ENCODE measurements around the gene ABHD2. TPM values are rescaled to one million over a fixed set of nuclear protein-coding genes. Genes with fewer than 3 reads are reported as not detected.

Gene ABHD2
- total RNA-seq, result 10 to 100 TPM; 37.8 to 81.5 (median 58.3) TPM

DNA sequence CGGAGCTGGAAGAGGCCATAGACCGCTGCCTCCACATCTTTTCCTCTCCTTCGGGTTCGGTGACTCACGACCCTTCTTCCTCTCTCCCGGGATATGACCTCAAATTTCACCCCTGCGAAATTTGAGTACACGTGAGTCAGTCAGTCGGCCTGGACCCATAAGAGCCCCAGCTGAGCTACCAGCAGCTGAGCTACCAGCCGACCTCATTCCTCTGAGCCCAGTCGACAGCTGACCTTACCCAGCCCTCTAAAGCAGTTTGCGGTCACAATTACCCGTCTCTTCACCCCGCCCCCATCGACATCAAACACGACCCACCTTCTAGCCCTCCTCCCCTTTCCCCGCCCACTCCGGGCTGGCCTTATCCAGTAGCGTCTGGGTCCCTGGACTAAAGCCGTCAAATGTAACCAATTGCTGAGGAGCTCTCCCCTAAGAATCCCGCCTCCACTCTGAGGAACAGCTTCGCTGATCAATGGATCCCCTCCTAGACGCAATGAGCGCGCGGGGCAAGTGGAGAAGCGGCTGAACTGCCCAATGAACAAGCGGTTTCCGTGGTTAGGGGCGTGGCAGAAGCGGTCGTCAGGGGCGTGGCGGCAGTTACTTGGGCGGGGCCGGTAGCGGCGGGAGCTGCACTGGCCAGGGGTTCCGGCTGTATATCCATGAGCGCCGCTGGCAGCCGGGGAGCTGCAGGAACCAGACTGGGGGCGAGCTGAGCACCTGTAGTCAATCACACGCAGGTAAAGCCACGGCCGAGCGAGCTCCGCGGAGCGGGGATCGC is at the start of gene ABHD2:
TSS of gene ABHD2 (plus strand) at position 627 of the 775 bp plus-strand sequence. CDS start 27,872 bp downstream, outside the sequence.
- no peaks in the 10 kb centered on the region for H3K27me3 ChIP-seq
- peak within 1 kb of the TSS; percentile 89 to 95 (median 92) for H3K27ac ChIP-seq
- in situ Hi-C loops (cut with MboI; ENCODE audit: low pct_ligation_motif_present in 1 of 4, low pct_unique_long_range_greater_than_20kb in 1 of 4, low sequenced_read_pairs in 3 of 4) (no loop called here), intact Hi-C loops (cut with DNase I; ENCODE audit: low total_unique reads) (no loop called here)
- peak; percentile 99 for DNase-seq
- WGBS, 2 donors (ENCODE audit: low coverage in 1 of 2), result 1% methylated on average over 40 of the region's 51 CpGs; no CpG with 5 or more reads in 1 of the 2 donors
- H3K4me1 ChIP-seq, result peaks cover 7 to 50% (median 20%) of the 10 kb centered on the region in 4 donors
- peak within 1 kb of the TSS; percentile 63 to 87 (median 84) for H3K4me3 ChIP-seq
- peak in 1 of 5 experiments; percentile 17 for TF ChIP-seq CTCF (IDR thresholded peaks at IDR 0.05)
- peak; percentile 91 for TF ChIP-seq POLR2A (IDR thresholded peaks at IDR 0.05)
- peak; percentile 86 to 94 (median 93) for TF ChIP-seq POLR2AphosphoS5 (IDR thresholded peaks at IDR 0.05)
- TF ChIP-seq EP300 (IDR thresholded peaks at IDR 0.05; ENCODE audit: low read depth), result no peak
- no peaks in the 10 kb centered on the region for H3K36me3 ChIP-seq
- no peaks in the 10 kb centered on the region for H3K9me3 ChIP-seq

GRCh38 chr15:89039142-89039541 is 49.1 kb upstream of the ABHD2 start:
- intact Hi-C loops (cut with DNase I; ENCODE audit: low total_unique reads) (no loop called here), in situ Hi-C loops (cut with MboI; ENCODE audit: low pct_ligation_motif_present in 1 of 4, low pct_unique_long_range_greater_than_20kb in 1 of 4, low sequenced_read_pairs in 3 of 4) (no loop called here)
- Histone ChIP-seq H3K27ac (no peak overlapping the region), H3K27me3 (peaks cover 6% of the 10 kb centered on the region), H3K4me3 (no peak overlapping the region), H3K36me3 (no peaks in the 10 kb centered on the region), H3K9me3 (no peaks in the 10 kb centered on the region), H3K4me1 (no peaks in the 10 kb centered on the region)
- DNase-seq, result no peak
- WGBS, 2 donors (ENCODE audit: low coverage in 1 of 2), result 53 to 65% methylated on average over 4 to 5 of the region's 5 CpGs
- TF ChIP-seq POLR2AphosphoS5 (IDR thresholded peaks at IDR 0.05) (no peak), CTCF (IDR thresholded peaks at IDR 0.05) (no peak), EP300 (IDR thresholded peaks at IDR 0.05; ENCODE audit: low read depth) (no peak), POLR2A (IDR thresholded peaks at IDR 0.05) (no peak)

GRCh38 chr15:89041507-89041906 is 46.7 kb upstream of the ABHD2 start:
- Histone ChIP-seq H3K27me3 (peaks cover 6% of the 10 kb centered on the region), H3K9me3 (no peaks in the 10 kb centered on the region), H3K4me1 (no peaks in the 10 kb centered on the region), H3K27ac (no peak overlapping the region), H3K4me3 (no peak overlapping the region), H3K36me3 (no peaks in the 10 kb centered on the region)
- intact Hi-C loops (cut with DNase I; ENCODE audit: low total_unique reads), result no loop called here
- DNase-seq, result no peak
- TF ChIP-seq POLR2AphosphoS5 (IDR thresholded peaks at IDR 0.05) (no peak), CTCF (IDR thresholded peaks at IDR 0.05) (no peak), EP300 (IDR thresholded peaks at IDR 0.05; ENCODE audit: low read depth) (no peak), POLR2A (IDR thresholded peaks at IDR 0.05) (no peak)
- in situ Hi-C loops (cut with MboI; ENCODE audit: low pct_ligation_motif_present in 1 of 4, low pct_unique_long_range_greater_than_20kb in 1 of 4, low sequenced_read_pairs in 3 of 4), result no loop called here
- WGBS, 2 donors (ENCODE audit: low coverage in 1 of 2), result 84% methylated on average over 5 of the region's 5 CpGs; no CpG with 5 or more reads in 1 of the 2 donors

DNA sequence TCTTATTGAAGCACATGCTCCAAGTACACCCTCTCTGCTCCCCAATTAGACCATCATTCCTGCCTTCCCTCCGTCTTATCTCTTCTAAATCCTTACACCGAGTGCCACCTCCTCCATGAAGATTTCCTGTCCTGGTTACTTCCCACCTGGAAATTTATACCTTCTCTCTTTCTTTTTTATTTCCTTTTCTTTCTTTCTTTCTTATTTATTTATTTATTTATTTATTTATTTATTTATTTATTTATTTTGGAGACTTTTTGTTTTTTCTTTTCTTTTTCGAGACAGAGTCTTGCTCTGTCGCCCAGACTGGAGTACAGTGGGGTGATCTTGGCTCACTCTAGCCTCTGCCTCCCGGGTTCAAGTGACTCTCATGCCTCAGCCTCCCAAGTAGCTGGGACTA is 45.9 kb upstream of the ABHD2 start:
- DNase-seq, result no peak
- no peak overlapping the region for H3K27ac ChIP-seq
- H3K36me3 ChIP-seq, result no peaks in the 10 kb centered on the region
- H3K27me3 ChIP-seq, result no peaks in the 10 kb centered on the region
- in situ Hi-C loops (cut with MboI; ENCODE audit: low pct_ligation_motif_present in 1 of 4, low pct_unique_long_range_greater_than_20kb in 1 of 4, low sequenced_read_pairs in 3 of 4) (no loop called here), intact Hi-C loops (cut with DNase I; ENCODE audit: low total_unique reads) (no loop called here)
- no peak for TF ChIP-seq POLR2AphosphoS5 (IDR thresholded peaks at IDR 0.05)
- no peak for TF ChIP-seq EP300 (IDR thresholded peaks at IDR 0.05; ENCODE audit: low read depth)
- TF ChIP-seq POLR2A (IDR thresholded peaks at IDR 0.05), result no peak
- no peak for TF ChIP-seq CTCF (IDR thresholded peaks at IDR 0.05)
- no peak overlapping the region for H3K4me3 ChIP-seq
- no peaks in the 10 kb centered on the region for H3K4me1 ChIP-seq
- 80 to 100% methylated on average over 3 to 5 of the region's 5 CpGs for WGBS, 2 donors (ENCODE audit: low coverage in 1 of 2)
- no peaks in the 10 kb centered on the region for H3K9me3 ChIP-seq
